Activated T-cell treated with anti-CD3 and anti-CD28 coated beads for 24 hours (primary cell): ENCODE results near the gene DTX3.

Source experiments
- DNase-seq: peaks from one replicate; pipeline ENCODE4 v3.0.0-alpha.2; 2020; ENCODE audit warnings: low read depth

DTX3 gene

DNA sequence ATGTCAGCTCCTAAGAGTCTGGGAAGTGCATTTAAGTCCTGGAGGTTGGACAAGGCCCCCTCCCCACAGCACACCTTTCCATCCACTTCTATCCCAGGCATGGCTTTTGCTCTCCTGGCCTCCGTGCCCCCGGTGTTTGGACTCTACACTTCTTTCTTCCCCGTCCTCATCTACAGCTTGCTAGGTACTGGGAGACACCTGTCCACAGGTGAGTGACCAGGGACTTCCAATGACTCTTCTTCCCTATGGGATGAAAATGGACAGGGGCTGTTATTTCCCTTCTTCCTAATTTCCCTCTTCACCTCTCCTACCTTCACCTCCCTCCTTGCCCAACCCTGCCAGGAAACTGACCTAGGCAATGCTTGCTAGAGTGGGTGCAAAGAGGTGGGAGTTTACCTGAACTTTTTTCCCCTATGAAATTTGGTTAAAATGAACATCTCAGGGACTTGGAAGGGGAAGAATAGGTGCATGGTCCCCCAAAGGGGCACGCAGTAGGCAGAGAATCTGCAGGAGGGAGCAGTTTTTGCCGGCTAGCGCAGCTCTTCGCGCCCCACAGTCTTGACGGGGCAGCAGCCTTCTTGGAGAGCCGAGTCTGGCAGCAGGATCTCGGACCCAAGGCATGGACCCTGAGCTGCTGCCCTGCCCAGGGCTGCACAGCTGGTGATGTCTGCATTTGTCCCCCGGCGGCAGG is 15.8 kb downstream of the DTX3 start:
- no peak for DNase-seq

- DNase-seq = no peak
Observed at GRCh38 chr12:57620936-57621496, 16.4 kb downstream of the DTX3 start.

DNA sequence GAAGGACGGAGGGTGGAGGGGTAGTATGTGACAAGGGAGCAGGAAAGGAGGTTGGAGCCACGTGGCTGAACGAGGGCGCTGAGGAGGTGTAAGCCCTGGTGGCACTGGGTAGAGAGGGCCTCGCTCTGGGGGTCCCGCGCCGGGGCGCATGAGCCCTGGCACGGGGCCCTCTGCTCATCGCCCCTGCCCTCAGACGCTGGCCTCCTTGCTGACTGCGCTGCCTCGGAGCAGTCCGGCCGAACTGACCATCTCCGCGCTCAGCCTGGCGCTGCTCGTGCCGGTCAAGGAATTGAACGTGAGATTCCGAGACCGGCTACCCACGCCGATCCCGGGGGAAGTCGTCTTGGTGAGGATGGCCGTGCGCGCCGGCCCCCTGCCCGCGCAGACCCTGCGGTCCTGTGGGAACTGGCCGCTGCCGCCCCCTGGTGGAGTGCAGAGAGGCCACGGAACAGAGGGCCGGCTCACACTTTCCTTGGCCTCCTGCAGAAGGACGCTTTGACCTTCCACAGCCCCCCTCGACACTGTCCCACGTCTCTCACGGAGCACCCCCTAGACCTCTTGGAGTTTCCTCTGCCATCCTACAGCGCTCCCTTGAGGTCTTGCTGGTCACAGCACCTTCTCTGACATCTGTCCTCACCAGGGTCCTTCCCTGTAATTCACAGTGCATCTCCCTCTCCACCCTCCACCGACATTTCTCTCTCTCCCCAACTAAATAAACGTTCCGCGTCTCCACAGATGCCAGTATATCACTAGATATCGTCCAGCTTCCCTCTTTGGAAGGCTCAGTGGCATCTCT is 17.1 kb downstream of the DTX3 start:
- no peak for DNase-seq

- DNase-seq = no peak
Observed at GRCh38 chr12:57622293-57623245, 17.9 kb downstream of the DTX3 start.

GRCh38 chr12:57623385-57623784 is 18.8 kb downstream of the DTX3 start:
- no peak for DNase-seq

DNA sequence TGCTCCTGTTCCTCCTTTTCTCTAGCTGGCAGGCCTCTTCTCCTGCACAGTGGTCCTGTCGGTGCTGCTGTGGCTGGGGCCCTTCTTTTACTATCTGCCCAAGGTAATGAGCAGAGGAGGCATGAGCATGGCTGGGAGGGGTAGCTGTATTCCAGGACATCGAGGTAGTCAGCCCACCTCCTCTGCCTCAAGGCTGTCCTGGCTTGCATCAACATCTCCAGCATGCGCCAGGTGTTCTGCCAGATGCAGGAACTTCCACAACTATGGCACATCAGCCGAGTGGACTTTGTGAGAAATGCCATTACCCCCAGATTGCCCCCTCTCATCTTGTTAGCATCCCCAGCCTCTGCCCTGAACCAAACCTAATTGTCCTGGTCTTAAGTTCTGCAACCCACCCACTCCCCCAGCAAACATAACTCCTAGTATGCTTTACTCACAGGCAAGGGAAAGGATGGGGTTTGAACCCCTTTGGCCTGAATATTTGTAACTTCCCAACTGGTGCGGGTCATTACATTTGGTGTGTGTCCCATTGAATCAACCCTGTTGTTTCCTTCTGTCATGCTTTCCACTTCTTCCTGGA is 19.3 kb downstream of the DTX3 start:
- no peak for DNase-seq

DNA sequence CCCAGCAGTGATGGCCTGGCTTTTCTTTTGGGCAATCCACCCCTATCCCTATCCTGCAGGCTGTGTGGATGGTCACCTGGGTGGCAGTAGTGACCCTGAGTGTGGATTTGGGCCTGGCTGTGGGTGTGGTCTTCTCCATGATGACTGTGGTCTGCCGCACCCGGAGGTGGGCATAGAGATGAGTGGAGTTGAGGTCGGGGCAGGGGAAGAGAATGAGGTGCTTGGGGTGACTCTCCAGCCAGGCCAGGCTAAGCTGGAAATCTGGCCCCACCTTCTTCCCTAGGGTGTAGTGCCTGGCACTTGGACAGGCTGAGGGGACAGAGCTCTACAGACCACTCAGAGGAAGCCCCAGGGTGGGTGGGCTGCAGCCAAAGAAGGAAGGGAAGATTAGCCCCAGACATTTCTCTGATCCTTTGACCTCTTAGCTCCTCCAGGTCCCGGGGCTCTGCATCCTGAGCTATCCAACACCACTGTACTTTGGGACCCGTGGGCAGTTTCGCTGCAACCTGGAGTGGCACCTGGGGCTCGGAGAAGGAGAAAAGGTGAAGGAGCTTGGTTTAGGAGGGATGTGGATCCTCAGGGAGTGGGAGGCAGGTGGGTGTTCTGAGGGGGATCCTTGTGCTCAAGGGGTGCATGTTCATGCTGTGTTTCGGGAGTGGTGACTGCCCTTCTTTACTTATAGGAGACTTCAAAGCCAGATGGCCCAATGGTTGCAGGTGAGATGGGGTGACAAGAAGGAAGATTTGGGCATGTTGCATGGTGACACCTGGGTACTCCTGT is 20.0 kb downstream of the DTX3 start:
- no peak for DNase-seq

DNA sequence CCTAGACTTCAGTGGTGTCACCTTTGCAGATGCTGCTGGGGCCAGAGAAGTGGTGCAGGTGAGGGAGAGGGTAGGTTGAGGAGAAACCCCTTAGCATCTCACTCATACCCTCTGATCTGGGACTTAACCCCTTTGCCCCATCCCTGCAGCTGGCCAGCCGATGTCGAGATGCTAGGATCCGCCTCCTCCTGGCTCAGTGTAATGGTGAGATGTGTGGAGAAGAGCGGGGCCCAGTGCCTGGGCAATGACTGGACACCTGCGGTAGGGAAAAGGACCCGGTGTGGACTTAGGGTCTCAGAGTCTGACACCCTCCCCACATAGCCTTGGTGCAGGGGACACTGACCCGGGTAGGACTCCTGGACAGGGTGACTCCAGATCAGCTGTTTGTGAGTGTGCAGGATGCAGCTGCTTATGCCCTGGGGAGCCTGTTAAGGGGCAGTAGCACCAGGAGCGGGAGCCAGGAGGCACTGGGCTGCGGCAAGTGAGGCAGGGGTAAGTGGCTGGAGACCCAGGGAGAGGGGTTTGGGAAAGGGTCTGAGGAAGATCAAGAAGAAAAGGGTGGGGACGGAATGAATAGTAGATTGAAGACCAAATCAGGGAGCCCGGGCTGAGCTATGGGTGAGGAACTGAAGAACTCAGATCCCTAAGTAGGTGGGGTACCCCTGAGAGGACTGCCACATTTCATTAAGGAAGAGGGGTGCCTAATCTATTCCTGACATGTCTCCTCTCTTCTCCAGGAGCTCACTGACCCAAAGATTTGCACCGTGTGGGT is 20.8 kb downstream of the DTX3 start:
- DNase-seq = no peak

DNA sequence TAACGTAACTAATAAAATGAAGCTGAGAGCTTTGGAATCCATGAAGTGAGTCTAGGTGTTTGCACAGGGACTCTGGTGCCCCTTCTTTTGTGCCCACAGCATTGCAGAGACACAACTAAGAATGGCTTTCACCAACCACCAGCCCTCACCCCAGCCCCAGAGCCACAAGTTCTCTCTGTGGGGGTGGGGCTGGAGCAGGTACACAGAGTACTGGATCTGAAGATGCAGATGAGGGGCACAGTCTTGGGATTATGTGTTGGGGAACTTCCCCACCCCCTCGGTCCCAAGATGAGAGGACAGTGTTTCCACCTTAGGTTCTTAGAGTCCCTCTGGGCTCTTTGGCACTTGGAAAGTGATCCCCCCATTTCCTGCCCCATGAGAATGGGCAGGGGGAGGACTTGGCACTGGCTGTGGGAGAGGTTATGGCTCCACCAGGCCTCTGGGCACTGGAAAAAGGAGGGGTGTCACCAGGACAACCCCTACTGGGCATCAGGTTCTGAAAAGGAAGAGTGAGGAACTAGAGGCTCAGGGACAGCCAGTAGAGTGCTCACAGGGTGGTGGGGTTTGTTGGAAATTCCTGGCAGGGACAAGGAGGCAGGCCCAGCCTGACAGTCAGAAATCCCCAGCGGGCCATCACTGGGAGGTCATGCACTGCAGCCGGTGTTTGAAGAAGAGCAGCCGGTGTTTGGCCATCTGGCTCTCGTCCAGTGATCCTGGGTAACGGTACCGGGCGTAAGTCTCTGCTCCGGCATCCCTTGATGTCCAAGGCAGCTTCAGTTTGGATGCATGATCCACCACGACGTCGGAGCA is 21.7 kb downstream of the DTX3 start:
- no peak for DNase-seq

DNA sequence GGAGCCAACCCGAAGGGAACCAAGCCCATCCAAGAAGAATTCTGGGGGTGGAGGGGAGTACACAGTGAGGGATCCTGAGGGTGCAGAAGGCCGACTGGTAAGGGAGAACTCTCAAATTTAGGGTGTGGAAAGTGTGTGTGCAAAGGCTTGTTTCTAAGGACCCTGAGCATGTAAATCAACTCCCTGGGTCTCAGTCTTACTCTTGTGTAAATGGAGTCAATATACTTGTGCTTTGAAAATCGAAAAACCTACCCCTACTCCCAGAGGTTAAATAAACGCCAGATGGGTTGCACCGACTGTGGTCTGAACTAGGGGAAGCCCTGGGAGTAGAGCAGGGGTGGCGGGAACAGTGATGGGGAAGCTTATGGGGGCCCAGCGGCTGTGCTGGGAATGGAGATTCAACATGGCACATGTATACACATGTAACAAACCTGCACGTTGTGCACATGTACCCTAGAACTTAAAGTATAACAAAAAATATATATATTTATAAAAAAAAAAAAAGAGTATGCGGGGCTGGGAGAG is 22.4 kb downstream of the DTX3 start:
- DNase-seq = no peak

DNA sequence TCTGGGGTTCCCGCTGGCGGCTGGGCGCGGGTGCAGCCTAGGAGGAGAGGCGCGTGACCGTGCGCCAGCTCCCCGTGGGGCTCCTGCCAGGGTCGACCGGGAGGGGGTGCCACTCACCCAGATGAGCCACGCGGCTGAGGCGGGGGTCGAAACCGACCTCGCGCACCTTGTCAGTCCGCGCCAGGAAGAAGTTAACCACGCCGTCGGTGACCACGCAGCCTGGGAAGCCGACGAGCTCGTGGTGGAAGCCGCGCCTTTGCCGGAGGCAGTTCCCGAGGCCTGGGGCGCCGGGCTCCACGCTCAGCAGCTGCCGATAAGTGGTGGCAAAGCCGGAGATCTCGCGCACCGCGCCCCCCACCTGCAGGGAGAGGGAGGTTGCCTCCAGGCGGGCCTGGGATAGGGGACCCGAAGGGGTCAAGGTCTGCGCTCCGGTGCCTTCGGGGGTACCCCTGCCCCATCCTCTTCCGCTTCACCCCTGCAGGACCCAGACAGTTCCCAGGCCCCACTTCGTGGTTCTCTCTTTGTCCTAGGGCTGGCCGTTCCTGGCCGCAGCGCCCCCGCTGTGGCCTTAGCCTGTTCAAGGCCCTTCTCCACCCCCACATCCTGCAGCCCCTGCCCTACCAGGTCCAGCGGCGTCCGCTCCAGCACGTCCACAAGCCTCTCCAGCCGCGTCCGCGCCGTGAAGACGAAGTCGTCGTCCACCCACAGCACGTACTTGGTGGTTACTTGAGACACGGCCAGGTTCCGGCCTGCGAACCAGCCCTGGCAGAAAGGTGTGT is 23.1 kb downstream of the DTX3 start:
- DNase-seq = no peak

GRCh38 chr12:57628280-57629191 is 23.9 kb downstream of the DTX3 start:
- no peak for DNase-seq

DNA sequence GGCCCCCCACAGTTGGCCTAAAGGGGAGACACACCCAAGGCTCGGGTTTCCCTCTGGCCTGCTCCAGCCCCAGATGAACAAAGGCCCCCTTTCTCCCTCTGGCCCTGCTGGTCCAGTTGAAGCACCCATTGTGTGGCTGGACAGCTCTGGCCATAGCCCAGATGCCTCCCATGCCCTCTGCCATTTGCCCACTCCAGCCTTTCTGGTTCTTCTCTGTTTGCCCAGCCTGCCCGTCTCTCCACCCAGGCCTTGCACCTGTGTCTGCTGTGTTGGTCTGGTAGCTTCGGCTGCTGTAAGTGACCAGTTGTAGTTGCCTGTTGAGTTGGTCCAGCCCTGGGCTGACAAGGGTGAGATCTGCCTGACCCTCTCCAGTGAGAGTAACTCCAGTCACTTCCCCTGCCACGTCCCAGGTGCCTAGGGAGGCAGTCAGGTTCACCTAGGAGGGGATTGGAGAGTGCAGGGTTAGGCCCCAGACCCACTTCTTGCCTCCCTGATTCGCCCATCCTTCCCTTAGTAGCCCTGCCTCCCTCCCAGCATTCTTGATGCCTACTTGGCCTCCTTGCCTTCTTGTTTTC is 25.4 kb downstream of the DTX3 start:
- no peak for DNase-seq

DNA sequence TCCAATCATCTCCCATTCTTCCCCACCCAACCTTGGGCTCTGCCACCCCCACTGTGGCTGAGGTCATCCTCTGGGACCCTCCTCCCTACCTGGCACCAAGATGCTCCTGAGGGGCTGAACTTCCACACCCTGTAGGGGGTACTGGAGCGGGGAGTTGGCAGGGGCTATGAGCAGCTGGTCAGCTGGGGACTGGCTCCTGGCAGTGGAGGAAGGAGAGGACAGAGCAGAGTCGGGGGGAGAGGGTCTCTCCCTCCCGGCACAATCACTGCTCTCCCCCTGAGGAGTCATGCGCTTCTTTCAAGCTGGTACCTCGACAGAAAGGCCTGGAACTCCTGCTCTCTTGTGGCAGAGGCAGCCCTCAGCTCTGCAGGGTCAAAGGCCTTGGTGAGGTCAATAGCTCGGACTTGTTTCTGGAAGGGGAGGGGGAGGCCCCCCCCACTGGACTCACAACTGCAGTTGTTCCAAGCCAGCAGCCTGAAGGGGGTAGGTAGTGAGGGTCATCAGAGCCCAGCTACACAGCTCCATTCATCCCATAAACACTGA is 26.3 kb downstream of the DTX3 start:
- DNase-seq = no peak

DNA sequence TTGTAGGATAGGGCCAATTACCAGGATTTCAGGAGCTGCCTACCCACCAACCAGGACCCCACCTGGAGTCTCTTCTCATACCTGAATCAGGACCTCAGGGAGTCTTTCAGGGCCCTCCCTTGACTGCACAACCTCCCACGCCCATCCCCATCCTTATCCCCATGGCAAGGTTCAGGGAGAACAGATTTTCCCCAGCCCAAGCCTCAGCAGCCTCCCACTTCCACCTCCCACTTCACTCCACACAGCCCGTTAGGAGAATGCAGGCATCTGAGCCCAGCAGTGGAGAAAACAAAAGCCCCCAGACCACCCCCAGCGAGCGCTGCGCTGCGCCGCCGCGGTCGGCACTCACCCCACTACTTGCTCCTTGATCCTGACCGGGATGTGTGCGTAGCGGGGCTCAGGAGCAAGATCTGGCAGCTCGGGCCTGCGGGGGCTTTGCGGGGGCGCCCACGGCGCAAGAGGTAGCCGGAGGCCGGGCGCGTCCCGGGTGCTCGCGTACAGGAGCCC is 27.0 kb downstream of the DTX3 start:
- no peak for DNase-seq
